Measurements from ENCODE around the gene SHROOM3.

Gene SHROOM3

DNA sequence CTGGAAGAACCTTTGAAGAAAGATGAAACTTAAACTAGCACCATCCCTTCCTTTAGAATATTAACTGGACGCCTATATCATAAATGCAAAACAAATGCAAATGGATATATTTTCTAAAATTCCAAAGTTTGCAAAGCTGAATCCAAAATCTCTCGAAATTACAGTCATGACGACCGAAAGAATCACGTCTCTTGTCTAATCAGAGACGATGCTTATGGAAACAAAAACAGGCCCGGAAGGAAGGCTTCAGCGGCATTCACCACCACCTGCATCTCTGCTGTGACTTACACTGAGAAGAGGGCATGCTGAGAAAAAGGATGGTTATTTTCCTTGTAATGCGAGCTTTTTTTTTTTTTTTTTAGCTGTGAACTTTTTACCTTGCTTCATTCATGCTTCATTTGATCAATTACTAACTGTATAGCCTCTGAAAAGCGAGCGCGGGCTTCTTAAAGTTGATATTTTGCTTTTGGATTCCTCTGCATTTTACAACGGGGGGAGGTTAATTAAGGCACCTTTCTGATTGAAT lies 253.7 kb downstream of the SHROOM3 start:
- in situ Hi-C loops (cut with MboI; ENCODE audit: low sequenced_read_pairs): no loop called here

DNA sequence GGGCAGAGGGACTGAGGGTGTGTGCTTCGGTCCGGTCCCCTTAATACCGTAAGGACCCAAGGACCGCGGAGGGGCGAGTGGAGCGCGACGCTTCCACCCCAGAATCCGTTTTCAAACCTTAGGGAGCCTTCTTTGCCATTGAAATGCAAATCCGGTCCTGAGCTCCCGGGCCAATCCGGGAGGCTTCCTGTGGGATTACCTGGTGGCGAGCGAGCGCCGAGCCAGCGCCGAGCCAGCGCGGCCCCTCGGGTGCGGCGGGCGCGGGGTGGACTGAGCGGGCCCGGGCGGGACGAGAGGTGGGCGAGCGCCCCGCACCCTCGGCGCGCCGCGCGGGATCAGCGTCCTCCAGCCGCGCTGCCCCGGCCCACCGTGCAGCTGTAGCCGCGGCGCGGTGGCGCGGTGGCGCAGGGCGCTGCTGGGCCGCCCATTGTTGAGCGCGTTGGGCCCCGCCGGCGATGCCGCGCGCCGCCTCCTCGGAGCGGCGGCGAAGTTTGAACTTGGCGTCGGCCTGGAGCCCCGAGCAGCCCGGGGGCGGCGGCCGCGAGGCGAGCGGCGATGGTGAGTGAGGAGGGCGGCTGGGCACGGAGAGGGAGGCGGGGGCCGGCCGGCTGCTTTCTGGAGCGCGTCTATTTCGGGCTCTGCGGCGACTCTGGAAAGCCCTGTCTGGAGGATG lies 254.3 kb downstream of the SHROOM3 start:
- in situ Hi-C loops (cut with MboI; ENCODE audit: low sequenced_read_pairs): no loop called here

DNA sequence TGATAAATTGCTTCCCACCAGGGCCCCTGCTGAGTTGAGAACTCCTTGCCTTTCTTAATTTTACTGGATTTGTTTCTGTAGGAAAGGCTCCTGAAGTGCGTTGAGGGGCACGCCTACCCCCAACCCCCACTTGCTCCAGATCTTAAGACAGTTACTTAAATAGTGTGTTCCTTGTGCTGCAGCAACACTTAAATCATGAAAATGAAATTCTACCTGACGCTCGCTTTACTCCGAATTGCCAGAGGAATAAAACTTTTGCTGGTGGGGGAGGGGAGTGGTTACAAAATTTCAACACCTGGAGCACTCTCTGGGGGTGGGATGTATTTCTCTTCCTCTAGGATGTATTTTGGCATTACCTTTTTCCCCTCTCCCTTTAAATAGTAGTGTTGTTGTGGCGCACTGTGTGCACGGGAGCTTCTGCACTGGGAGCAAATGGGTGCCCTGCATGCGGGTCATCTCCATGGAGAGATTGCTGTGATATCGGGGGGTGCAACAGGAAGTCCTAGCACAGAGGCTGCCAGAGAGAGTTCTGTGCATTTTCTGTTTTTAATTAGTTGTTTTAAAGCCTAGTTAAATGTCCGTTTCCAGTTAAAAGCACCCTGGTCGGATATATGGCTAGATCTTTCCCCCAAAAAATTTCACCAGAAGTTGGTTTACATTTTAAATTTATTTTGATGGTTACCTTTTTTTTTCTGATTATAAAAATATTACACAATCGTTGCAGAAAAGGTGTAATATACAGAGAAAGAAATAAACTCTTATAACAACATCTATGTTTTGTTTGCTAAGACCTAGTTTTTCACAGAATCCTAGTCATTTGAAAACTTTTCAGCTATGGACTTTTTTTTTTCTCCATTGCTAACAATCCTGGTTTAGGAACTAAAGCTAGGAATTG lies 255.2 kb downstream of the SHROOM3 start:
- in situ Hi-C loops (cut with MboI; ENCODE audit: low sequenced_read_pairs): no loop called here

DNA sequence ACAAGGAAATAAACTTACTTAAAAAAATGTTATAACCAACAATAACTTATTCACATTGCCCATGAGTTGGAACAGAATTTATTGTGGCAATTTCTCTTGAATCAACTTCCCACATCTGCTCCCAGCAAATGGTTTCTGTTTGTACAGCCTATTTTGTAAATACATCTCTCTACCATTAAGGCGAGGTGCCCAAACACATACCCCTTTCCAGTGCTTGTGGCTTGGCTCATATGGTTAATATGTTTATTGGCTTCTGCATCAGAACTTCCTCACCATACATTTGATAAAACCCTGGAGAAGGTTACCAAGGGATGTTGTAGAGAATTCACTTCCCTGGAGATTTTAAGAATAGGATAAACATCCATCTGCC lies 255.9 kb downstream of the SHROOM3 start:
- in situ Hi-C loops (cut with MboI; ENCODE audit: low sequenced_read_pairs): no loop called here

DNA sequence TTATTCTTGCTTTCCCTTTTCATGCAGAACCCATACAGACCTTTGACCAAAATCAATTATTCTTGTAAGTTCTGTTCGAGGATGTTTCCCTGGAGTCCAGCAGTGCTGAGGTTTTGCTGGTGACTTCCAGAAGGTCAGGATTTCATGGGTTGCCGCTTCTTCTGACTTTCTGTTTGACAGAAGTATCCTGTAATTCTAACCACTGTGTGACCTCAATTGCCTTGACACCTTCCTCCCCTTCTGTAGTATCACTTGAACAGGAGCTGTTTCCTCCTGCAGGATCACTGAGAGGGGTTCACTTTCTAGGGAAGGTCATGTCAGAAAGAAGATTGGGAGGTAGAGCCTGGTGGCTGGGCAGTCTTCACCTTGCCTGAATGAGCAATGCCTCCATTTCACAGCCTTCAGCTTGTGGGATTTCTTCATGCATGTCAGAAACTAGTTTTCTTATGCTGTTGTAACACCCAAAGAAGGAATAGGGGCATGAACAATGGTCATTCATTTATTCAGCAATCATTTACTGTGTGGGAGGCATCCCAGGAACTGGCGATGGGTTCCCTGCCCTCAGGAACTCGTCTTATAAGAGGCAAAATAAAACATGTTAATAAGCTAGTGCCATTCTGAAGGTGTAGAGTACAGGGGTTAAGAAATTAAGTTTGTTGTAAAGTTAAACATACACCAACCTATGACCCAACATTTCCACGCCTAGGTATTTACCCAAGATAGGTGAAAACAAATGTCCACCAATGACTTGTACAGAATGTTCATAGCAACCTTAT lies 257.0 kb downstream of the SHROOM3 start:
- in situ Hi-C loops (cut with MboI; ENCODE audit: low sequenced_read_pairs): no loop called here

DNA sequence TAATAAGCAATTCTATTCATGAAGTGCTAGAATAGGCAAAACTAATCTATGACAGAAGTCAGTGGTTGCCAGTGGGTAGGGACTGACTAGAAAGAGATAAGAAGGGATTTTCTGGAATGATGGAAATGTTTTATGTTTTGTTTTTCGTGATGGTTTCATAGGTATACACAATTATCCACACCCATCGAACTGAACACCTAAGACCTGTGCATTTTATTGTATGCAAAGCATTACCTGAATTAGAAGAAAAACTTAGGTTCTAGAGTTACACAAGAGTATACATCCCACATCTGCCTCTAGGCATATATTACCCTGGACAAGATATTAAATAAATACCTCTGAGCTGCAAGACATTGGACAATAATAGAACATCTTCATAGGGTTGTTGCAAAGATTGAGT lies 257.7 kb downstream of the SHROOM3 start:
- in situ Hi-C loops (cut with MboI; ENCODE audit: low sequenced_read_pairs): no loop called here

DNA sequence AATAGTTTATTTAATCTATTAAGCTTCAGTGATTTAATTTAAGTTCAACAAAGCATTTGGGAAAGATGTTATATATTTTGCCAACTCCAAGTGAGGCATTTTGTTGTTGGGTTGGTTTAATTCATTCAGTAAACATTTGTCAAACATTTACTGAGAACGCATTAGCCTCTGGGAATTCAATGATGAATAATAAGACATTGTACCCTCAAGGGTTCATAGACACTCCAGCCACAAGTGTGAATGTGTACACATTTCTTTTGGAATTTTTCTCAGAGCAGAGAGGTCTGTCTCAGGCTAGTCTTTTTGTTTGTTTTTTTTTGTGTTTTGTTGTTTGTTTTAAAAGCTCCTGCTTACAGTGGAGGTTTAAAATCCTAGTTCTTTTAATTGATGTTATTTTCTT lies 259.0 kb downstream of the SHROOM3 start:
- in situ Hi-C loops (cut with MboI; ENCODE audit: low sequenced_read_pairs): no loop called here

DNA sequence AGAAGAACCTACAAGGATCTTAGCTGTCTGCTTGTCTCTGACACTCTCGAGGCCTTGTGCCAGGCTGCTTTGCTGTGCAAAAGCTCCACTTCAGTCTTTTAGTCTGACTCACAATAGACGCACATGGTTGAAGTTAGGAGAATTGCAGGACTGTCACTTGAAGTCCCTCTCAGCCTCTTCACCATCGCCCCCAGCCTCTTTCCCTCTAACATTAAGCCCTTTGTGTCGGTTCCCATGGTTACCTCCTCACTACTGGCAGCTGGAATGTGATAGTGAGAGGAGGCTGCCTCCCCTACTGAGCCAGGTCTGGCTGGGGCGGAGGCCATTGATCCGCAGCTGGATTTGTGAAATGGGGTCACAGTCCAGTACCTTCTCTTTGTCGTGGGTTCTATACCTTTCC lies 261.1 kb downstream of the SHROOM3 start:
- in situ Hi-C loops (cut with MboI; ENCODE audit: low sequenced_read_pairs): no loop called here

DNA sequence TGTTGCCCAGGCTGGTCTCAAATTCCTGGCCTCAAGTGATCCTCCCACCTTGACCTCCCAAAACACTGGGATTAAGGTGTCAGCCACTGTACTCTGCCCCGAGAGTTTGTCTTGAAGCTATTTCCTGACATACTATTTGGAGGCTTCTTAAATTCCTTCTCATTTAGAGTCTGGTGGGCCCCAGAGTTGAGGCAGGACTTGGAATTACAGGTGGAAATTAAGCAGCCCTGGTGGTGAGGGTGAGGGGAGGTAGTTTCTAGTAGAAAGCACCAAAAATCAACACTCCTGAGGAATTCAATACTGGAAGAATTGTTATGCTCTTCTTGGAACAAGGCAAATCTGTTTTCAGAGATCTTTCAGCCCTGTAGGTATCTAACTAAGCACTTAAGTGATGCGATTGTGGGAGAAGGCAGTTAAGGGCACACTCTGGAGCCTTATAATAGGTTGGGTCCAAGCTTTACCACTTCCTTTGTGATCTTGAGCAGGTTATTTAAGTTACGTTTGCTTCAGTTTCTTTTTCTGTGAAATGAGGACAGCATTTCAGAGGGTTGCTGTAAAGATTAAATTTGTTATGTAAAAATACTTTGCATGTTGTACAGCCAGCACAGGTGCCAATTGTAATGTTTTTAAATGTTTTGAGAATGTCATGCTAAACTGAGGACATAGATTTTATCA lies 262.2 kb downstream of the SHROOM3 start:
- in situ Hi-C loops (cut with MboI; ENCODE audit: low sequenced_read_pairs): no loop called here

DNA sequence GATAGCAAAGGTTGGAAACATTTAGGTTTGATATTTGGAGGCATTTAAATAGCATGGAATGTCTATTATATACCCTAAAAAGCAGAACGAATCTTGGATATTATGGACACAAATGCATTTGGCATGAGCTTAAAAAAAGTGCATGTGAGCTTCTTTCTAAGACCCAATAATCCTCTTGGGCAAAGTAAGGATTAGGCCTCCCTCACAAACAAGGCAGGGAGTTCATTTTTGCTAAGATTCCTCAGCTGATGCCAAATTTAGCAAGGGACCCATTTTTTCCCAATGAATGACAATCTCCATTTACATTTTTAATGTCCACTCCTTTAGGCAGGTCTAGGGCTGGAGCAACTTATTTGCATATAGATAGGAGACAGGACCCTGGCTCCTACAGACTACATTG lies 263.1 kb downstream of the SHROOM3 start:
- in situ Hi-C loops (cut with MboI; ENCODE audit: low sequenced_read_pairs): no loop called here

DNA sequence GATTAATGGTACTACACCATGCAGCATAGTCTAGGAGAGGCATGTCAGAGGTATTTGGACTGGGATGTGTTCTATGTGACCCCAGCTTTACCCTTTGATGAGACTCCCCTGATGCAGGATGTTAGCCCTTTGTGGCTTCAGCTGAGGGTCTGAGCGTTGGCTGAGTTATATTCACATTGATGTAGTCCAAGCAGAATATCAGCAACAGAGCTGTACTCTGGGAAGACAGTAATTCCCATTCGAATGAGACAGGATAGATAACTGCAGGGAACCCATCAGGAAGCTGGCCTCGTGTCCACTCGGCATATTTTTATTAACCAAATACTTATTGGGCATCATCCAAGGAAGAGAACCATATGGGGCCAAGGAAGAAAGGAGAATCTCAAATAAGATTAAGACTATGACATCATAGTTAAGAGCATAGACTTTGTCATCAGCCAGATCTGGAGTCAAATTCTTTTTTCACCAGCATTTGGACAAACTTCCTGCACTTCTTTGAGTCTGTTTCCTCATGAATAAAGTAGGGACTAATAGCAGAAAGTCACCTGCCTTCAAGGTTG lies 264.8 kb downstream of the SHROOM3 start:
- in situ Hi-C loops (cut with MboI; ENCODE audit: low sequenced_read_pairs): no loop called here

DNA sequence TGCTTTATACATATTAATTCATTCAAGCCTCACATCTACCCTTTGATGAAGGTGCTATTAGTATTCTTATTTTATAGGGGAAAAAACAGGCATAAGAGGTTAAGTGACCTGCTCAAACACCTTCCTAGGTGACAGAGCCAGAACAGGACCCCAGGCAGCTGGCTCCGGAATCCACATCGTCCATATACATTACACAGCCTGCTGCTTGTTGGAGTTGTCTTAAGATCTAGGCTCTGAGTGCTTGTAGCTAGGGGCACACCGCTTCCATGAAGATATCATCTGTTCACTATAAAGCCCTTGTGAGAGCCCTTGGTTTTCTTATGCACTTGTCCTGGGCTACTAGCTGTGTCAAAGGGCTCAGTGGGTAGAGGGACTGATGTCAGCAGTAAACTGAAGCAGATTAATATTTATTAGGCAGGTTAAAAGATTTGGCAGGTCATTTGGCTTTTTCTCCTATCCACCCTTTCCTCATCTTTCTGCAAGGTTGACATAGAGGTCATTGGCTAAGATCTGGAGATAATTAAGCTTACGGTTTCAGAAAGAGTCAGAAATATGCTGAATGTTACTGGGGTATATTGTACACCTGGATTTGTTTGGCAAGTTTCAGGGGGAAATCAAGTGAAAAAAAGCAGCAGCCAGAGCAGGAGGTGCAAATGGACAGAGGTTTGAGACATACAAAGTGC lies 267.6 kb downstream of the SHROOM3 start:
- in situ Hi-C loops (cut with MboI; ENCODE audit: low sequenced_read_pairs): no loop called here

DNA sequence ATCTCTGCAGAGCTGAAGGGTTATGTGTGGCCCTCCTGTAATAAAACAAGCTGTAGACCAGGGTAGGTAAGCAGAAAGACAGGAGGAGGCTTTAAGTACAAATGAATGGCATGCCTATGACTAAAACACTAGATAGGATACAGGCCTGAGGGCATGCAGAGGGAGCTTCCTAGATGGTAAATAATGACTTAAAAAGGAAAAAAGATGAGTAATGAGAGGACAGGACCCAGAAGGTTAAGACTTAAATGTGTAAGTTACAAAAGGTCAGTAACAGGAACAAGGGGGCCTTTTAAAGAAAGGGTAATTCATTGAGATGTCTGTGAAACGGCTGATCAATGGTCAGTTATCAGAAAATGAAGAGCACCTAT lies 268.1 kb downstream of the SHROOM3 start:
- in situ Hi-C loops (cut with MboI; ENCODE audit: low sequenced_read_pairs): no loop called here

DNA sequence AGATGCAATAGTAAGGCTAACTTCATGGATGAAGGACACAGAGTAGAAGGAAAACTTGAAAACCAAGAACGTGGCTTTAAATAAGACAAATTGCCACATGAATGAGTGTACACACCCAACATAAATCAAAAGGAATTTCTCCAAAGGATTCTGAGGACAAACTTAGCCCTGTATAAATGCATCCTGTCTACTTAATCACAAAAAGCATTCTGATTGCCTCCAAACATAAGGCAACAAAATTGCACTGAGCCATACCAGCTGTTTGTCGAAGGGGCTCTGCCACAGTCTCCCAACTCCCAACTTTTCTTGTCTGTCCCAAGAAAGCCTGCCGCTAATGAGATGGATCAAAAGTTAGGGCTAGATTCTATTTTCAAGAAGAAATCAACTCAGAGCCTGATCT lies 268.6 kb downstream of the SHROOM3 start:
- in situ Hi-C loops (cut with MboI; ENCODE audit: low sequenced_read_pairs): no loop called here

DNA sequence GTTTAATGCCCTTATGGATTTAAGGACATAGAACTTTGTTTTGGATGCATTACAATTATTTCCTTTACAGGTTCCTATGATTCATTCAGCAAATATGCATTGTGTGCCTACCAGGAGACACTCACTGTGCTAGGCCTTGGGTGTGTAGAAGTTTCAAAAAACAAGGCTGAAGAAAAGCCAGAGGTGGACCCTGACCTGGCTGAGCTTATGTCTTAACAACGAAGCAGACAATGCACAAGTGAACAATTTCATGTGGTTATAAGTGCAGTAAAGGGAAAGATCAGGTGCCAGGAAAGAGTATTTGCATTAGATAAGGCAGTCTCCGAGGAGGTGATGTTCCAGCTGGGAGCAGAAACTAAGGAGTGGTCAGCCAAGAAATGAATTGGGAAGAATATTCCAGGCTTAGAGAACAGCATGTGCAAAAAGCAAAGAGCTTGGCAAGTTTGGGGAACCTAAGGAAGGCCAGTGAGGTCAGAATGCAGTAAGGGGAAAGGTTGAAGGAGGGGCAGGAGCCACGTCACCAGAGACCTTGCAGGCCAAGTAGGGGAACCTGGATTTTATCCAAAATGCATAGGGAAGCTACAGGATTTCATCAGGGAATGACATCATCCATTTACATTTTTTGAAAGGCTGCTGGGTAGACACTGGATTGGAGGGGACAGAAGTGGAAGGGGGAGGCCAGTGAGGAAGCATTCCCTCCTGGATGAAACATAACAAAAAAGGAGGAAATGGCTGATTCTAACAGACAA lies 269.3 kb downstream of the SHROOM3 start:
- in situ Hi-C loops (cut with MboI; ENCODE audit: low sequenced_read_pairs): no loop called here

DNA sequence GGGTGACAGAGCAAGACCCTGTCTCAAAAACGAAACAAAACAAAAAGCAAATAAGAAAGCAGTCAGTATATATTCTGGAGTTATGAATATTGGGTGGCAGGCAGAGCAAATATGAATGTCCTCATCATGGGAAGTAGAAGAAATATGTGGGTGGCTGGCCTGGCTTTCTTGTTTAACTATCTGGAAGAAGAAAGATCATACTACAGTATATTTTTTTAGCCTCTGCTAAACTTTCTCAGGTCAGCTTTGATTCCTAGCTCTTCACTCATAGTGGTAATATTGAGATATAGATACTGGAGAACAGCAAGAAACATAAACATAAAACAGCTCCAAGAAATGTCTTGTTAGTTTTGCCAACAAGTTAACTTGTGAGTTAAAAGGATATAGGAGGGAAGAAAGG lies 270.4 kb downstream of the SHROOM3 start:
- in situ Hi-C loops (cut with MboI; ENCODE audit: low sequenced_read_pairs): no loop called here

DNA sequence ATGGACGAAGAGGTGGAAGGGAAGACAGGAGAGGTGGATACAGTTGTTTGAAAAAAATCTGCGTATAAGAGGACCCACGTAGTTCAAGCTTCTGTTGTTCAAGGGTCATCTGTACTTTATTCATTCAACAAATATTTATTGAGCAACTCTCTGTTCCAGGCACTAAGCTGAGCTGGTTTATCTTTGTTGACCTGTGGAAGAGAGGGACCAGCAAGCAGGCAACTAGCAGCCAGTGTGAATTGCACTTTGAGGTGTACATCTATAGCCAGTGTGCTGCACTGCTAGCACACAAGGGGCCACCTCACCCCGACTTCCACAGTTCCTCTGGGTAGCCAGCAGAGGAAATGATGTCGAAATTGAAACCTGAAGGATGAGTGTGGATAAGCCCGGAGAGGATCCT lies 271.6 kb downstream of the SHROOM3 start:
- in situ Hi-C loops (cut with MboI; ENCODE audit: low sequenced_read_pairs): no loop called here

DNA sequence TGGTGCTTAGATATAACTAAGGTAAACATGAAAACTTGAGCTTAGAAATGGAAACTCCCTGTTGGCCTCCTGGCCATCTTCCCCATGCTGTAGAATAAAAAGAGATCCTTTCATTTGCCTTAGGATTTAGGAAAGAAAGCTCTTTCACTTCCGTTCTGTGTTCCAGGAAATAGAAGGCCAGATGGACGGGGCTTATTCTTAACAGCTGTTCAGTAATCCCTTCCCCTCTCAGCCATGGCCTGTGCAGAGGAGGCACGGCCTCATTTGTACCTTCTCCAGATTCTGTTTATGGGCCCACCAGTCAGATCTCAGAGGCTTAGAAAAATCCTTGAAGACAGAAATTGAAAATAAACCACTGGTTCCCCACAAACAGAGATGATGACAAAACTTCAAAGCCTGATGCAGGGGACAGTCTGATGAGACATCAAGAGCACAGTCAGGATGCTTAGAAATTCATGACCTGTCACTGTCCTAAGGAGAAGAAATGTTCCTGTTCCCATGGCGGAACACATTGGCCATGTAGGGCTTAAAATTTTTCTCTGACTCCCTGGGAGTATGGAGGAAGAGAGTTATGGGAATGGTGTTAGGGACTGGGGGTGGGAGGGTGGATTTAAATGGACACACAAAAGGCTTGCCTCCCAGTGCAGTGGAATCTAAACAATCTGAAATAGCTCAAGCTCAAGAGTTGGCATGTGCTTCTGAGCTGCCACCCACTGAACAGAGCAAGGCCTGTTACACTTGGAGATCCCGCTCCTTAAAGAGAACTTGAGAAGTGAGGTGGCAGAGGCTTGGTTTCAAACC lies 274.1 kb downstream of the SHROOM3 start:
- in situ Hi-C loops (cut with MboI; ENCODE audit: low sequenced_read_pairs): no loop called here

DNA sequence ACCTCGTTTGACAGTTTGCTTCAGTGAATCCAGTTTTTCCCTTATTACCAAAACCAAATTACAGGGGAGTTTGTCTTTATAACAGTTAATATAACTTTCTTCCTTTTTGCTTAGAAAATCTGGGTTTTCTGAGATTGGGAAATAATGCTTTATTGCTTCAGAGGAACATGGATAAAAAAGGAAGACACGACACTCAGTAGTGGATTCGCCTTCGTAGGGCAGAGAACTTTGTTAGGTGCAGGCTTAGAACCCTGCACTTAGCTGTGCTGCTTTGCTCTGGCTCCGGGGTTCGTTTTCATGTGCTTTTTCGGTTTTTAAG lies 274.7 kb downstream of the SHROOM3 start:
- in situ Hi-C loops (cut with MboI; ENCODE audit: low sequenced_read_pairs): no loop called here
